SKM-1 treated with dmso at 0.1 percent for 144 hours (cell line): ENCODE data around the gene GJC2.

Source experiments
- DNase-seq: peaks from one replicate; lab custom pipeline; 2025; ENCODE audit not compliant: unreplicated experiment; lab: John Stamatoyannopoulos, UW

GJC2 gene

DNA sequence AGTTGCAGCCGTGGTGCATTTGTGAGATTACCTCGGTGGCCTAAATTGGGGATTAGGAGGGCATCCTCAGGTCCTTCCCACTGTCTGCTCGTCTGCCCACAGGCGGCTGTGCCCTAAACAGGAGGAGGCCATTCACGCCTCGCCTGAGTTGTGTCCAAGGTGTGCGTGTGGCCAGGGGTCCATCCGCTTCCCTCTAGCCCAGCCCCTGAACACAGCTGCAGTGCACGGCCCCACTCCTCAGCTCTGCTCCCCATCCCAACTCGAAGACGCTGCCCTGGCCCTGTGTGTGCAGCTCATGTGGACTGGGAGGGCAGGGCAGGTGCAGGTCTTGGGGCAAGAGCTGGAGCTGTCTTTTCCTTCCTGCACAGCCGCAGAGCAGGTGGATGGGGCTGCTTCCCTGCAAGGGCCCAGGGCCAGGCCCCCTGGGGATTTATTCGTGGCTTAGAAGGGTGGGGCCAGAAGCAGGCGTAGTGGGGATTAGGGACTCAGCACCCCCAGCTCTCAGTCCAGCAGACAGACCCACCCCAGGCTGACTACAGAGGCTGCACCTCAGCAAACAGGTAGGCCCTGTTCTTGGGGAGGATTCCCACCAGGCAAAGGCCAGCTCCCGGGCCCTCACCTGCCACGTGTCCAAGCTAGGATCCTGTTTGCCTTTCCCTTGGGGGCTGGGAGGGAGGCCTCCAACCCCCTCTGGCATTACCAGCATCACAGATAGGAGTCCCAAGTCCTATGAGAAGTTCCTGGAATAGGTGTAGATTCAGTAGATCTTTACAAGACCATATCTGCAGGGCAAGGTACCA is 5.3 kb upstream of the GJC2 start:
- no peak for DNase-seq

DNA sequence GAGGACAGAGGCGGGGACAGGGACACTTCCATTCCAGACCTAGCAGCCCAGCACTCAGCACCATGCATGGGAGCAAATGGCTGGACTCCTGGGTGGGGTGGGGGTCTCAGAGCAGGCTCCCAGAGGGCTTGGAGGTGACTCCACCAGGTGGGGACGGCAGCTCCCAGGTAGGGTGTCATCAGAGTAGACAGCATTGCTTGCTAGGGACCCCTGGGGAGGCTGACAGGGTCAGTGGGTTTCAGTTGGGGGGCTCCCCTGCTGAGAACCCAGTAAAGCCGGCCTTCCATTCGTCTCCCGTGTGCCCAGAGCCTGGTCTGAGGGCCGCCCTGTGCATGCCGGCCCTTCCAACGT is 4.8 kb upstream of the GJC2 start:
- DNase-seq, result no peak

DNA sequence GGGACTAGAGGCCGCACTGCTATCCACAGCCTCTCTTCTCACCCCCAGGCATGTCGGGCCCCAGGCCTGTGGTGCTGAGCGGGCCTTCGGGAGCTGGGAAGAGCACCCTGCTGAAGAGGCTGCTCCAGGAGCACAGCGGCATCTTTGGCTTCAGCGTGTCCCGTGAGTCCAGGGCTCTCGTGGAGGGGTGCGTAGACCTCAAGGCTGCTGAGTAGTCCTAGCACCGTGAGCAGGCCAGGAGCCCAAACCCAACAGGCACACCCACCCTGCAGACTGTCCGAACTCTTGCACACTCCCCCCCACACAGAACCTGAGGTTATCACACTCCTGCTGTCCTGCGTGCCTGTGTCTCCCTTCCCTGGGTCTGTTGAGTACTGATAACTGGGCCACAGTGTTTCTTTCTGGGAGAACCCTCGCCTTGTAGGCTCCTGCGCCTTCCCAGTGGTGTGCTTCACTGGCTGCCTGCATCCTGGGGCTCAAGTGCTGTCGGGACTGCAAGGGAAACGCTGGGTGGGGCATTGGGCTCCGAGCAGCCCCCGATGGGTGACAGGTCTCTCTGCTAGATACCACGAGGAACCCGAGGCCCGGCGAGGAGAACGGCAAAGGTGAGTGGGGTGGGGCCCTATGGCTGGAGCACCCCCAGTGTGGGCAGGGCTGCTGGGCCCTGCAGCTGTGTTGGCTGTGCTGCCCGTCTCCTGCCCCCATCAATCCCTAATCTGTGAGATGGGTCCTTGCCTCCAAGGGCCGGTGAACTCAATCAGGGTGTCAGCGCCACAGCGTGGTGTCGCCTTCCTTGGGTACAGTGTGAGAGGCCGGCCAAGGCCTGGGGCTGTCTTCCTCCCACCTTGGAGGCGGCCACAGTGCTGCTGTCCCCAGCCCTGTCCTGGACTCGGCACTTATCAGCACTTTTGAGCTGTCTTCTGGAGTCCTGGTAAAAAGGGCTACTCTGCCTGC is 4.0 kb upstream of the GJC2 start:
- DNase-seq, result no peak

DNA sequence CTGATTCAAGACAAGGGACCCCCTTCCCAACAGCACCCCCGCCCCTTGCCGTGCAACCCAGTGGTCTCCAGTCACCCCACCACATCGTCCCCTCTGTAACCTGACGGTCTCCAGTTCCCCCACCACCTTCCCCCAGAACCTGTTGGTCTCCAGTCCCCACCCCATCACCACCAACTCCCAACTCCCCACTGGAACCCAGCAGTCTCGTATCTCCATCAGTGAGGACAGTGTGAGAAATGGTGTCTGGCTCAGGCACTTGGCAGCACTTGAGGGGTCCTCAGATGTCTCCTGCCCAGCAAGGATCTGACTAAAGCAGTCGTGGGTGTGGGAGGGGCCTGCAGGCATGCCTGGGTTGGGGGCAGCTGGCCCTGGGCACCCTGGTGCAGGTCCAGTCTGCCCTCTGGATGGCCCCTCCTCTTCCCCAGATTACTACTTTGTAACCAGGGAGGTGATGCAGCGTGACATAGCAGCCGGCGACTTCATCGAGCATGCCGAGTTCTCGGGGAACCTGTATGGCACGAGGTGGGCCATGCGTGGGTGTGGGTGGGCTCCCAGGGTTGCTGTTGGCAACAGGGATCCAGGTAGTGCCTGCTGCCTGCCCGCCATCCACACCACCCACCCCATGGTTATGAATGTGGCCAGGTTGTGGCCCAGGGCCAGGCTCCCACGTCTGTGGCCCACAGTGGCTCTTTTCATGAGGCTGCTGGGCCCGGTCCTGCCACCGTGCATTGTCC is 3.1 kb upstream of the GJC2 start:
- no peak for DNase-seq

DNA sequence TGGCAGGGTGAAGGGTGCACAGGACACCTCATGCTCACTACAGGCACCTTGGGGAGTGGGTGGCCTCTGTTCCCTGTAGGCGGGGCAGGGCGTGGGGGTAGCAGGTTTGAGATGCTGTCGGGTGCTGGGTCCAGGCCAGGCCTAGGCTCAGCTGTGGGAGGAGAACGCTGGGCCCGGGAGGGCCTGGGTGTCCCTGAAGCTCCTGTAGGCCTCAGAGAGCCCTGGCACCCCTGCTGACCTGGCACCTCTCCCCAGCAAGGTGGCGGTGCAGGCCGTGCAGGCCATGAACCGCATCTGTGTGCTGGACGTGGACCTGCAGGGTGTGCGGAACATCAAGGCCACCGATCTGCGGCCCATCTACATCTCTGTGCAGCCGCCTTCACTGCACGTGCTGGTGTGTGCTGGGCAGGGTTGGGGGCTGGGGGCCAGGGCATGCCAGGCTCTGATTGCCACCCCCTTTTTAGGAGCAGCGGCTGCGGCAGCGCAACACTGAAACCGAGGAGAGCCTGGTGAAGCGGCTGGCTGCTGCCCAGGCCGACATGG is 2.5 kb upstream of the GJC2 start:
- no peak for DNase-seq

DNA sequence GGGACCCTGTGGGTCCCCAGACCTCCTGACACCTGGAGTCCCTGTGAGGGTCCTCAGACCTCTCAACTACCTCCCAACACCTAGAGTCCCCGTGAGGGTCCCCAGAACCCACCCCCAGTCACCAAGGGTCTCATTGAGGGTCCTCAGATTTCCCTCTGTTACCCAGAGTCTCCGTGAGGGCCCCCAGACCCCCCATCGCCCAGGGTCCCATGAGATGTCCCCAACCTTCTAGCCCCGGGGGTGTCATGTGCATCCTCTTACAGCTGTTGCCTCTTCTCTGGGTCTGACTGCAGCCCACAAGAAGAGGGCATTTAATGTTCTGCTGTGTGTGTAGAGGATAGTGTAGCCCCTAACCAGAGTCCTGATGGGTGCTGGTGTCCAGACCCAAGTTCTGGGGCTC is 2.0 kb upstream of the GJC2 start:
- no peak for DNase-seq

DNA sequence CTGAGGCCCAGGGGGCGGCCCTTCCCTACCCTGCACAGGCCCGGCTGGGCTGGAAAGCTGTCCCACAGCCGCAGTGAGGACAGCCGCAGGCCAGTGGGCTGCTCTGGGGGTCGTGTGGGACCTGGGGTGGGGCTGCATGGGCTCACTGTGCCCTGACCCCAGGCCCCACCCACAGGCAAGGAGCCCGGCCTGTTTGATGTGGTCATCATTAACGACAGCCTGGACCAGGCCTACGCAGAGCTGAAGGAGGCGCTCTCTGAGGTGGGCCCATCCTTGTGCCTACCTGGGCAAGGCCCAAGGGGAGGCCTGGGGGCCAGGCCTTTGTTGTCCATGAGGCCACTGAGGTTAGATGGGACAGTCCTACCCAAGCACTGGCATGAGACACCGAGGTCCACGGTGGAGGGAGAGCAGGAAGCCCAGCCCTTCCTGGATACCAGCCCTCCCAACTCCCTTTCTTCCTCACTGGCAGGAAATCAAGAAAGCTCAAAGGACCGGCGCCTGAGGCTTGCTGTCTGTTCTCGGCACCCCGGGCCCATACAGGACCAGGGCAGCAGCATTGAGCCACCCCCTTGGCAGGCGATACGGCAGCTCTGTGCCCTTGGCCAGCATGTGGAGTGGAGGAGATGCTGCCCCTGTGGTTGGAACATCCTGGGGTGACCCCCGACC is 1.4 kb upstream of the GJC2 start:
- DNase-seq, result no peak

DNA sequence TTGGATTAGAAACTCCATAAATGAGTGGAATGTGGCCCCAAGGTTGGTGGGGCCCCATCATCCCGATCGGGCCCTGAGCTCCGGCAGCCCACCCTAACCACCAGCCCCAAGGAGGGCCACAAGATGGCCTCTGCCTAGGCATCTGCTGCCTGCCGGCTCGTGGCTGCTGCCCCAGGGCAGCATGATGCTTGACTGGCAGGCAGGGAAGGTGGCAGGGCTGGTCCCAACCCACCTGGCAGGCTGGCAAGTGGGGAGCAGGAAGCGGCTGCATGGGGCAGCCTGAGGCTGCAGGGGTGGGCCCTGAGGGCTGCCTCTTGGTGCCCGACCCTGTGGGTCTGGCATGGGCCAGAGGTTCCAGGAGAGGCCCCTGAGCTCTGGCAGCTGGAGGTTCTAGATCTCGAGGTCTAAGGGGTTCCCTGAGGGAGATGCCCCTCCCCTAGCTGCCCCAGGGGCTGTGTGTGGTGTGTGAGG is 760 bp upstream of the GJC2 start:
- no peak for DNase-seq

DNA sequence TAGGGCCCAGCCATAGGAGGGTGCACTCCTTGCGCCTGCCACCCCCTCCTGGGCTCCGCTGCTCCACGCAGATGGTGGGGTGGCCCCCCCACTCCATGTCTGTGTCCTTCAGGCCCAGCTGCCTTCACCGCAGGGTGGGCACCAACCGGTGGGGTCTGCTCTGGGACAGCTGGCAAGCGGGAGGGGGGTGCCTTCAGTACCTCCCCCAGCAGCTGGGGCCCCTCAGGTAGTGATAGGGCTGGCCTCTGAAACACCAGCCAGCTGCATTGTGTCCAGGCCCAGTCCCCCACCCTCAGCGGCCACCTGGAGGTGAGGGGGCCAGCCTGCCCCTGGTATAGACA is 360 bp downstream of the GJC2 start:
- DNase-seq, result no peak

DNA sequence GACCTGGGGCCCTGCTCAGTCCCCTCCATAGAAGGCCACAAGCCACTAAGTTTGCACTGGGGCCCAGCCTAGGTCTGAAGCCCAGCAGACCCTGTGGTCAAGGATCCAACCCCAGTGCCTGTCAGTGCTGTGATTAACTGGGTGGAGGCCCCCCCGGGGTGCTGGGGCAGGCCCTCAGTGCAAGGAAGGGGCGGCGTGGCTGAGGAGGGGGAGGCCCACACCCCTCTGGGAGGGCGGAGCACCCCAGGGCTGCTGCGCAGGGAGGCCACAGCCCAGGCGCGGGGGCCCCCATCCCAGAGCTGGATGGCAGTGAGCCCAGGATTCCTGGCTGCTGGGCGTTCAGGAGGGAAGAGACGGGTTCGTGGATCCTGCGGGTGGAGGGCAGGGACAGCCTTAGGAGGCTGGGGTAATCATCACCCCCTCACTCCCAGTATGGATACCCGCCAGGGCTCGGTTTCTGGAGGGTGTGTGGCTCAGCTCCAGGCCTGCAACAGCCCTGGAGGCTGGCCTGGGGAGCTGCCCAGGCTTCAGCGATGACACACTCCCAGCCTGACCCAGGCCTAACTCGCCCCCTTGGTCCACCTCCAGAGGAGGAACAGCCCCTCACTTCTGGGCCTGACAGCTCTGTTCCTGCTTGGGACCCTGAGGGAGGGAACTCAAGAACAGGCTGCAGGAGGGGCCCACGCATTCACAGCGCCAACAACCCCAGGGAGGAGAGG is 890 bp downstream of the GJC2 start:
- no peak for DNase-seq

DNA sequence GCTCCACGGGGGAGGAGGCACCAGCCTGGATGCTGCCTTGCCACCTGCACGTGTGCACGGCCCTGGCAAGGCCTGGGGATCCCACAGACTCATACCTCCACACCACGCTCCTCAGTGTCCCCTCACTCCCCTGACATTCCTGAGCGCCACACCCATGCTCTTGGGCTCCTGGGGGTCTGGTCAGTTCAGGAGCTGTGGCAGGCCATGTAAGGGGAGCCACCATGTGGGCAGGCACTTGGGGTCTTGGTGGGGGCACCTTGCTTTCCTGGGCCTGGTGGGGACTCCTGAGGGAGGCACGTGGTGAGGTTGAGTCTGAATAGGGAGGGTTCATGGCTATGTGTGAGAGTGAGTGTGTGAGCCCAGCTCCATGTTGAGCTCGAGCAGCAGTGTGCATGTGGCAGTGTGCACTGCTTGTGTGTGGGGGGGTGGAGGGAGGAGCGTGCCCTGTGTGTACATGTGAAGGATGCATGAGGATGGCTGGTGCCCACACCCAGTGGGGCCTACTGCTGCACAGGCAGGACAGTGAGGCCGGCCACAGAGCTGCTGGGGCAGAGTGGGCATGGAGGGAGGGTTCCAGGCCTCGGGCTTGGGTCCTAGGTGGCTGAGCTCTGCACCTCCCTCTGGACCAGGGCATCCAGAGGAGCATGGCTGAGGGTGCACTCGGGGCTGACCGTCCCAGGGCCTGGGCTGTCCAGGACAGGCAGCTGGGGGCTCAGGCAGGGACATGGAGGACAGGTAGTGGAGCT is 1.6 kb downstream of the GJC2 start:
- no peak for DNase-seq

DNA sequence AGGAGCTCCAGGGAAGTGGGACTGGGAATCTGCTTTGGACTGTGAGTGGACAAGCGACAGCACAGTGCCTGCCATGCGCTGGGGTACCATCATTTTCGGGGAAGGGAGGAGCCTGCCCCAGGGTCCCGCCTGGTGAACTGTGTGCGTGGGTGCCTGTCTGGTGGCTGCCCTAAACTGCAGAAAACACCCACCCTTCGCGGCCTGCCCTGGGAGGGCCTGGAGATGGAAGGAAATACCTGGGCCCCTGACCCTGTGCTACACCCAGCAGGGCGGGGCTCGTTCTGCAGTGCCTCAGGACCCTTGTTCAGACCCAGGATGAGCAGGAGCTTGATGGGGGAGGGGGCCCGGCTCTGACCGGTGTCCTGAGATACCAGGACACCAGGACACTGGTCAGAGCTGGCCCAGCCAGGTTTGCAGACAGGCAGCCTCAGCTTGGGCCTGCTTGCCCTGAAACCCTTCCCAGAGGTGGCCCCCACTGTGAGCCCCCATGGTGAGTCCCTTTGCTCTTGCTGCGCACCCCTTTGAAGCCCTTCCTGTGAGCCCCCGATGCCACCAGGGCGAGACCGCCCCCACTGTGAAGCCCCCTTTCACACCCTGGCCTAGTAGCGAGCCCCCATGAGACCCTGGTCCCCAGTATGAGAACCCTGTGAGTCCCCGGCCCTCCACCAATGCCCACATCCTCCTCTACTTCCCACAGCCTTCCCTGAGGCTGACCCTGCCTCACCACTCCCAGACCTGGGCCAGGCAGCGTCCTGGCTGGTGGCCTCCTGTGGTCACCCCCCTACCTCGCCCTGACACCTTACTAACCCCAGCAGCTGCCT is 2.6 kb downstream of the GJC2 start:
- DNase-seq, result no peak

DNA sequence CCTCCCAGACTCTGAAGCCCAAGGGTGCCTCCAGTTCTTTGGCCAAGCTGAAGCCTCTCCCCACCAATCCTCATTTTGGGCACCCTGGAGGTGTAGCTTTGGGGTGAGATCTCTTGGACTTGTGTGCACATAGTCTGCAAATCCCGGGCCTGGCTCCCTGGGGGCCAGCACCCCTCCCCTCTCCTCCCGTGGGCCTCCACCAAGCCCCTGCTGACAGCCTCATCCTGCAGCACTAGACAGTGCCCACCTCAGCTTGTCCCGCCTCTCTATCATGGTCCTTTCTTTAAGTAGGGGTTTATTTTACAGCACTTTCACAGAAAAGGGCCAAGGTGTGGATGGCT is 3.2 kb downstream of the GJC2 start:
- DNase-seq, result no peak

DNA sequence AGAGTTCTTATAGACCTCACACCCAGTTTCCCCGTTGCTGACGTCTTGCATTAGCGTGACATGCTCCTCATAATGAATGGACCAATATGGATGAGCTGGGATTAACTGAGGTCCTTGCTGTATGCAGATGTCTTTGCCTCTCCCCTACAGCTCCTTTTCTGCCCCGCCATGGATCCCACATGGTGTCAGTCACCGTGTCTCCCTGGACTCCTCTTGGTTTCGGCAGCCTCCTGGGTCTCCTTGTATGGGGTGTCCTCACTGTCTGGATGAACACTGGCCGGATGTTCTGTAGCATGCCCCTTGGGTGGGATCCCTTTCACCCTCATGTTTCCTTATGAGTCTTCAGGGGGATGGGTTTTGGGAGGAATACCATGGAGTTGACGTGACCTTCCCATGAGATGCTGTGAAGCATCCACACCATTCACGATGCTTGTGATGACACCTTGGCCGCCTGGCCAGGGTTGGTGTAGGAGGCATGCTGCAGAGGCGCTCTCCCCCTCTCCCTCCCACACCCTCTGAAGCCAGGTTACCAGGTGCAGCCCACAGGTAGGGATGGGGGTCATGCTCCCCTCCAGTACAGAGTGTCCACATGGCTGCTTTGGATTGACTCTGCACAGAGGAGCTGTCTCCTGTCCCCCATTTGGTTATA is 4.4 kb downstream of the GJC2 start:
- DNase-seq, result no peak

DNA sequence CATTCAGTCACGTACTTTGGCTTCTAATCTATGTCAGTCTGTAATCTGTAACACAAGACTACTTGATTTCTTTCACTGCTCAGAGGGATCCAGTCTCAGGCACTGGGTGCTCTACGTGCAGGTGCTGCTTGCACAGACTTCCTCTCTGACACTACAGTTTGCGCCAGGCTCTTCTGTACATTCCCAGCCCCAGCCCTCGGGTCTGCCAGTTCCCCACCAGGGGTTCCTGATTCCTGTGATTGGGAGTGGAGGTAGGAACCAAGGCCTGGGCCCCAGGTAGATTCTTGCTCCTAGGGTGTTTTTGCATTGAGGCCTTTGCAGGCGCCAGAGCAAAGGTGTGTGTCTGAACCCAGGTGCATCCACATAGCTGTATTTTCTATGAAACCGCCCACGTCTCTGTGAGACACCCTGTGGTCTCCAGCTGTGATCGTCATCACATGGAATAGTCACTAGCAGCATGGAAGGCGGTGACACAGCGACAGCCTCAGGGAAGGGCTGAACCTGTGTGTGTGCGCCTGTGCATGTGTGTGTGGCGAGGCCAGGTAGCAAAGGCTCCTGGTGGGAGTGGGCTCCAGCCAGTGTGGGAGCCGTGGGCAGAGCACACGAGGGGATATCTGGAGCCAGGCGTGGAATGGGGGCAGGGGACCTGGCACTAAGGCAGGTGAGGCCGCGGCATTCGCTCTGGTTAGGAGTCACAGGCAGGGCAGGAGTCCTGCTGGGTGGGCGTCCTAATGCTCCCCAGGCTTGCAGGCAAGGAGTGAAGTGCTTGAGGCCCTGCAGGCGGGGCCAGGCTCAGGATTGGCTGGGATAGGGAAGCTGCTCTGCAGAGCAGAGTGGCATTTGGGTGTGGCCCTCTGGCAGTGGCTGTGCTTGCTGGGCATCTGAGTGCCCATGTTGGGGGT is 5.2 kb downstream of the GJC2 start:
- DNase-seq, result no peak

DNA sequence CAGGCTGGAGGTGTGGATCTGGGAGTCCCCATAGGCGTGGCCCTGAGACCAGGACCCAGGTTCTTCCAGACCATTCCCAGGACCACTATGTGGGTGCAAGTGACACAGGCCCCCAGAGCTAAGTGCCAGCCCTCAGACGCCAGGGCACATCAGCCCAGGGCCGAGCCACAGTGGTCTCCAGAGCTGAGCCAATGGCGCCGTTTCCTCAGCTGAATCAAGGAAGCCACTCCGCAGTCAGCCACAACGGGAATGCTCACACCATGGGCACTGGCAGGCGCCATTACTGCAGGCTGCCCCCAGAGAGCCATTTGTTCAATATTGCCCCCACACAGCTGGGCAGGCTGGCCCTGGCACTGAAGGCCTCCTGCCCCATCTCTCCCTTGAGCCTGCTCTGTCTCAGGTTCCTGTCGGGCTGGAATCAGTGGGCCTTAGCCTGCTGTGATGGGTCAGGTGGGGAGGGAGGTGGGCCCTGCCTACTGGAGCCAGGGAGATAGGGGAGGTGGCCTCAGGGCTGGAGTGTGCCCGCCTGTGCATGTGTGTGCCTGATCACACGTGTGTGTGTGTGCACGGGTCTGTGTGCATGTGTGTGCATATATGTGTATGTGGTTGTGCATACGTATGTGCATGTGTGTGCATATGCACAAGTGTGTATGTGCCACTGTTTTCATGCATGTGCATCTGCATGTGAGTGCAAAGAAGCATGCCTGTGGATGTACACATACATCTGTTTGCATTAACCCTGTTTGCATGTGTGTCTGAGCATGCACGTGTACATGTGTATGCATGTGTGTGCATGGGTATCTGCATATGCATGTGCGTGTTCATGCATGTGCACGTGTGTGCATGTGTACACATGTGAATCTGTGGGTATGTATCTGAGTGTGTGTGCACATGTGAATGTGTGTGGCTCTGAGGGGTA is 6.1 kb downstream of the GJC2 start:
- DNase-seq, result no peak
